ENCODE data around the gene CELF4. TPM values are rescaled to one million over a fixed set of nuclear protein-coding genes. Genes with fewer than 3 reads are reported as not detected.

Gene CELF4
- total RNA-seq, 1 experiment from 2014 or later: 0.11 TPM

GRCh38 chr18:37604032-37604431, 38.4 kb upstream of the CELF4 start:
- CTCF ChIA-PET: no interaction called here

GRCh38 chr18:37598966-37599896, 33.6 kb upstream of the CELF4 start:
- intact Hi-C loops (cut with micrococcal nuclease; ENCODE audit: unreplicated experiment): no loop called here
- TF ChIP-seq CTCF (IDR thresholded peaks at IDR 0.05; ENCODE audit: insufficient read depth in 1 of 2, low read depth in 1 of 2, low read length in 1 of 2, severe bottlenecking in 1 of 2, unreplicated experiment in 1 of 2): no peak
- no peak for DNase-seq
- ChIA-PET POLR2A (no interaction called here), CTCF (no interaction called here)
- no peaks in the 10 kb centered on the region for H3K9me3 Mint-ChIP-seq (ENCODE audit: unreplicated experiment)
- no peaks in the 10 kb centered on the region for H3K9me3 ChIP-seq
- no peak overlapping the region for H3K4me3 Mint-ChIP-seq (ENCODE audit: unreplicated experiment)
- H3K27me3 Mint-ChIP-seq (ENCODE audit: insufficient read depth, unreplicated experiment): no peaks in the 10 kb centered on the region
- no peaks in the 10 kb centered on the region for H3K36me3 Mint-ChIP-seq (ENCODE audit: insufficient read depth, unreplicated experiment)
- no peaks in the 10 kb centered on the region for H3K4me1 ChIP-seq
- H3K27me3 ChIP-seq (replicated peaks; ENCODE audit: control insufficient read depth, insufficient read depth, low read length): no peaks in the 10 kb centered on the region
- H3K4me3 ChIP-seq (ENCODE audit: low read depth, low read length): no peak overlapping the region
- H3K4me1 Mint-ChIP-seq (ENCODE audit: low read depth, unreplicated experiment): no peaks in the 10 kb centered on the region
- BruUV-seq (replicated peaks): no TSS peak
- H3K36me3 ChIP-seq (ENCODE audit: control insufficient read depth, insufficient read depth, low read length): no peaks in the 10 kb centered on the region
- H3K27ac Mint-ChIP-seq (ENCODE audit: unreplicated experiment): no peak overlapping the region

More at GRCh38 chr18:37604032-37604431, 38.4 kb upstream of the CELF4 start:
- Mint-ChIP-seq H3K27ac (ENCODE audit: unreplicated experiment) (no peak overlapping the region), H3K9me3 (ENCODE audit: unreplicated experiment) (no peaks in the 10 kb centered on the region), H3K4me3 (ENCODE audit: unreplicated experiment) (no peak overlapping the region), H3K36me3 (ENCODE audit: insufficient read depth, unreplicated experiment) (no peaks in the 10 kb centered on the region), H3K4me1 (ENCODE audit: low read depth, unreplicated experiment) (no peaks in the 10 kb centered on the region), H3K27me3 (ENCODE audit: insufficient read depth, unreplicated experiment) (peaks cover 3% of the 10 kb centered on the region)
- intact Hi-C loops (cut with micrococcal nuclease; ENCODE audit: unreplicated experiment): no loop called here
- no TSS peak for BruUV-seq (replicated peaks)
- no peak for TF ChIP-seq CTCF (IDR thresholded peaks at IDR 0.05; ENCODE audit: insufficient read depth in 1 of 2, low read depth in 1 of 2, low read length in 1 of 2, severe bottlenecking in 1 of 2, unreplicated experiment in 1 of 2)
- Histone ChIP-seq H3K4me1 (no peaks in the 10 kb centered on the region), H3K9me3 (no peaks in the 10 kb centered on the region), H3K27me3 (replicated peaks; ENCODE audit: control insufficient read depth, insufficient read depth, low read length) (no peaks in the 10 kb centered on the region), H3K36me3 (ENCODE audit: control insufficient read depth, insufficient read depth, low read length) (no peaks in the 10 kb centered on the region), H3K4me3 (ENCODE audit: low read depth, low read length) (no peak overlapping the region)
- POLR2A ChIA-PET: no interaction called here
- no peak for DNase-seq

GRCh38 chr18:37598396-37598795, 32.8 kb upstream of the CELF4 start:
- POLR2A ChIA-PET: no interaction called here
- Histone ChIP-seq H3K4me1 (no peaks in the 10 kb centered on the region), H3K27me3 (replicated peaks; ENCODE audit: control insufficient read depth, insufficient read depth, low read length) (no peaks in the 10 kb centered on the region), H3K36me3 (ENCODE audit: control insufficient read depth, insufficient read depth, low read length) (no peaks in the 10 kb centered on the region), H3K9me3 (no peaks in the 10 kb centered on the region), H3K4me3 (ENCODE audit: low read depth, low read length) (no peak overlapping the region)
- no peak for TF ChIP-seq CTCF (IDR thresholded peaks at IDR 0.05; ENCODE audit: insufficient read depth in 1 of 2, low read depth in 1 of 2, low read length in 1 of 2, severe bottlenecking in 1 of 2, unreplicated experiment in 1 of 2)
- CTCF ChIA-PET: no interaction called here
- Mint-ChIP-seq H3K27ac (ENCODE audit: unreplicated experiment) (no peak overlapping the region), H3K4me1 (ENCODE audit: low read depth, unreplicated experiment) (no peaks in the 10 kb centered on the region), H3K27me3 (ENCODE audit: insufficient read depth, unreplicated experiment) (no peaks in the 10 kb centered on the region), H3K36me3 (ENCODE audit: insufficient read depth, unreplicated experiment) (no peaks in the 10 kb centered on the region), H3K4me3 (ENCODE audit: unreplicated experiment) (no peak overlapping the region), H3K9me3 (ENCODE audit: unreplicated experiment) (no peaks in the 10 kb centered on the region)
- DNase-seq: no peak
- intact Hi-C loops (cut with micrococcal nuclease; ENCODE audit: unreplicated experiment): no loop called here
- BruUV-seq (replicated peaks): no TSS peak
